A549 (cell line): ENCODE data around the gene DNM3.

Experiments
- EP300 ChIP-seq, 2 experiments: fragments of >200 bp; sonication (Bioruptor Twin); formaldehyde crosslinking; IDR thresholded peaks; 2 replicates in 1 of 2; 3 replicates in 1 of 2; pipeline ENCODE4 v1.6.1; 2016 to 2017
- HOXA7 ChIP-seq: fragments of 250-450 bp; sonication (Bioruptor Pico); IDR thresholded peaks from 2 replicates; pipeline ENCODE4 v1.5.0; 2020; ENCODE audit warnings: mild to moderate bottlenecking, moderate library complexity
- POLR2A ChIP-seq: IDR thresholded peaks from 2 replicates; pipeline ENCODE4 v1.6.1; 2012; ENCODE audit warnings: mild to moderate bottlenecking, low read length
- TF ChIP-seq, protein P1 (sequence below): fragments of >200 bp; sonication (Bioruptor Twin); formaldehyde crosslinking; IDR thresholded peaks from 3 replicates; pipeline ENCODE4 v1.5.1; 2016
- TF ChIP-seq, protein P2 (sequence below): fragments of >200 bp; sonication (Bioruptor Twin); formaldehyde crosslinking; IDR thresholded peaks from 3 replicates; pipeline ENCODE4 v1.6.1; 2016
- TF ChIP-seq, protein P3 (sequence below): fragments of 150-350 bp; IDR thresholded peaks from 2 replicates; pipeline ENCODE4 v1.6.1; 2014; ENCODE audit warnings: low read depth, mild to moderate bottlenecking, low read length

DNA sequence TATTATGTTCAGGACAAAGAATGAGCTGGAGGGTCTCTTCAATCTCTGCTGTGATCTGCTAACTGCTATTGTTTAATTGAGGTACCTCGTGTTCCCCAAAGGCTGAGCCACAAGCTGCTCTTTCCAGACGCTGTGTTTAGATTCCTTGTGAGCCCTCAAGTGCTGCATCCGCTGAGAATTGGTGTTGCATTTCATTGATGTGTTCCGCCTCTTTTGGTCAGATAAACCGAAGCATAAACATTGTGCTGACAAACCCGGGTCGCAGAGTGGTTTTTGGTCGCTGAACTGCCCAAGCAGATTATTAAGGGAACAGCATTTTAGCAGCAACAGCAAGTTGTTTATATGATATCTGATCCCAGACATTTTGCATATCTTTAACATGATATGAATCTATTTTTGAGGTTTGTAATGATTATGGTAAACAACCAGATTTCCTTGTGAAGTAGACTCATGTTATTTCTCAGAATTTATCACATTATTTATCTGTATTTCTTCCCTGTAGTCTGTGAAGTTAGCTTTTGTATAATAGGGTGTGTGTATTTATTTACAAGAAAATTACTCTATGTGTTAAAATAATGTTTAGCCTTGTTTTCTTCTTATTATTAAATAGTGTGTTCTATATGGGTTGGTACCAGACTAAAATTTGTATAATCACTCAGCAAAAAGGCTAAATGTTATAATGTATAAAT lies 362.0 kb downstream of the DNM3 start:
- TF ChIP-seq, protein P1, sequence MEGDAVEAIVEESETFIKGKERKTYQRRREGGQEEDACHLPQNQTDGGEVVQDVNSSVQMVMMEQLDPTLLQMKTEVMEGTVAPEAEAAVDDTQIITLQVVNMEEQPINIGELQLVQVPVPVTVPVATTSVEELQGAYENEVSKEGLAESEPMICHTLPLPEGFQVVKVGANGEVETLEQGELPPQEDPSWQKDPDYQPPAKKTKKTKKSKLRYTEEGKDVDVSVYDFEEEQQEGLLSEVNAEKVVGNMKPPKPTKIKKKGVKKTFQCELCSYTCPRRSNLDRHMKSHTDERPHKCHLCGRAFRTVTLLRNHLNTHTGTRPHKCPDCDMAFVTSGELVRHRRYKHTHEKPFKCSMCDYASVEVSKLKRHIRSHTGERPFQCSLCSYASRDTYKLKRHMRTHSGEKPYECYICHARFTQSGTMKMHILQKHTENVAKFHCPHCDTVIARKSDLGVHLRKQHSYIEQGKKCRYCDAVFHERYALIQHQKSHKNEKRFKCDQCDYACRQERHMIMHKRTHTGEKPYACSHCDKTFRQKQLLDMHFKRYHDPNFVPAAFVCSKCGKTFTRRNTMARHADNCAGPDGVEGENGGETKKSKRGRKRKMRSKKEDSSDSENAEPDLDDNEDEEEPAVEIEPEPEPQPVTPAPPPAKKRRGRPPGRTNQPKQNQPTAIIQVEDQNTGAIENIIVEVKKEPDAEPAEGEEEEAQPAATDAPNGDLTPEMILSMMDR = no peak
- TF ChIP-seq POLR2A (no peak), HOXA7 (no peak), EP300 (IDR thresholded peaks at IDR 0.05) (no peak)
- TF ChIP-seq, protein P2, sequence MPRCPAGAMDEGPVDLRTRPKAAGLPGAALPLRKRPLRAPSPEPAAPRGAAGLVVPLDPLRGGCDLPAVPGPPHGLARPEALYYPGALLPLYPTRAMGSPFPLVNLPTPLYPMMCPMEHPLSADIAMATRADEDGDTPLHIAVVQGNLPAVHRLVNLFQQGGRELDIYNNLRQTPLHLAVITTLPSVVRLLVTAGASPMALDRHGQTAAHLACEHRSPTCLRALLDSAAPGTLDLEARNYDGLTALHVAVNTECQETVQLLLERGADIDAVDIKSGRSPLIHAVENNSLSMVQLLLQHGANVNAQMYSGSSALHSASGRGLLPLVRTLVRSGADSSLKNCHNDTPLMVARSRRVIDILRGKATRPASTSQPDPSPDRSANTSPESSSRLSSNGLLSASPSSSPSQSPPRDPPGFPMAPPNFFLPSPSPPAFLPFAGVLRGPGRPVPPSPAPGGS = no peak
- TF ChIP-seq, protein P3, sequence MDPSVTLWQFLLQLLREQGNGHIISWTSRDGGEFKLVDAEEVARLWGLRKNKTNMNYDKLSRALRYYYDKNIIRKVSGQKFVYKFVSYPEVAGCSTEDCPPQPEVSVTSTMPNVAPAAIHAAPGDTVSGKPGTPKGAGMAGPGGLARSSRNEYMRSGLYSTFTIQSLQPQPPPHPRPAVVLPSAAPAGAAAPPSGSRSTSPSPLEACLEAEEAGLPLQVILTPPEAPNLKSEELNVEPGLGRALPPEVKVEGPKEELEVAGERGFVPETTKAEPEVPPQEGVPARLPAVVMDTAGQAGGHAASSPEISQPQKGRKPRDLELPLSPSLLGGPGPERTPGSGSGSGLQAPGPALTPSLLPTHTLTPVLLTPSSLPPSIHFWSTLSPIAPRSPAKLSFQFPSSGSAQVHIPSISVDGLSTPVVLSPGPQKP = no peak
